Panc1 (cell line): ENCODE data around the gene STYXL1. TPM values are rescaled to one million over a fixed set of nuclear protein-coding genes. Genes with fewer than 3 reads are reported as not detected.

Experiments
- ATAC-seq: fragments of 200-7000 bp; cut with Tn5 transposase; 2 replicates; pipeline ENCODE4 v1.9.1; 2020; ENCODE audit warnings: mild to moderate bottlenecking, moderate library complexity
- BruUV-seq: library from RNA; stranded (reverse); fragments of 400-500 nt; replicated peaks from 2 replicates; lab custom pipeline; 2021; lab: Mats Ljungman, UMichigan
- CTCF ChIA-PET: fragments of 300-600 bp; sonication (Branson Sonifier 250); formaldehyde crosslinking; loops from one replicate; lab custom pipeline; 2022; ENCODE audit warnings: antibody characterized with exemption; lab: Charles Lee
- POLR2A ChIA-PET: fragments of 300-600 bp; sonication (Branson Sonifier 250); formaldehyde crosslinking; loops from one replicate; lab custom pipeline; 2022; ENCODE audit warnings: antibody characterized with exemption; lab: Charles Lee
- DNase-seq: peaks from one replicate; pipeline ENCODE4 v3.0.0-alpha.2; 2010; ENCODE audit warnings: low read depth, low spot score
- H3K27ac ChIP-seq: 2 replicates; pipeline ENCODE4 v1.5.1; 2011; ENCODE audit warnings: mild to moderate bottlenecking, low read length, inconsistent platforms
- H3K27me3 ChIP-seq: fragments of 200-500 bp; sonication (Bioruptor generic); 2 replicates; pipeline ENCODE4 v1.6.0; 2014; ENCODE audit warnings: low read length, inconsistent platforms; ENCODE audit not compliant: control insufficient read depth, insufficient read depth
- H3K36me3 ChIP-seq: fragments of 200-500 bp; sonication (Bioruptor generic); 2 replicates; pipeline ENCODE4 v1.5.1; 2014; ENCODE audit warnings: inconsistent platforms, mild to moderate bottlenecking, low read length, moderate library complexity; ENCODE audit not compliant: control insufficient read depth, insufficient read depth
- H3K4me1 ChIP-seq: 2 replicates; pipeline ENCODE4 v1.5.1; 2011; ENCODE audit warnings: inconsistent platforms, mild to moderate bottlenecking, low read length, moderate library complexity; ENCODE audit not compliant: control insufficient read depth, insufficient read depth
- H3K4me3 ChIP-seq, 2 experiments: 2 replicates each; pipeline ENCODE4 v1.5.1; 2011 to 2012; ENCODE audit warnings: low read depth in 2 of 2, low read length in 2 of 2, mild to moderate bottlenecking in 2 of 2, inconsistent platforms in 1 of 2, moderate library complexity in 1 of 2
- H3K9me3 ChIP-seq: fragments of 200-500 bp; sonication (Bioruptor generic); 2 replicates; pipeline ENCODE4 v1.5.1; 2014; ENCODE audit warnings: low read depth, mild to moderate bottlenecking, inconsistent platforms, low read length, moderate library complexity; ENCODE audit not compliant: control insufficient read depth, insufficient read depth
- CTCF ChIP-seq: fragments of 450-650 bp; IDR thresholded peaks from 2 replicates; pipeline ENCODE4 v1.5.1; 2017; ENCODE audit warnings: mild to moderate bottlenecking
- POLR2AphosphoS5 ChIP-seq: IDR thresholded peaks from 2 replicates; pipeline ENCODE4 v1.6.1; 2012; ENCODE audit warnings: mild to moderate bottlenecking, low read depth, low read length, moderate library complexity
- REST ChIP-seq, 2 experiments: IDR thresholded peaks; 2 replicates each; pipeline ENCODE4 v1.6.1; 2011 to 2012; ENCODE audit warnings: low read depth in 2 of 2, control low read depth in 1 of 2, low read length in 1 of 2, mild to moderate bottlenecking in 1 of 2, moderate library complexity in 1 of 2; ENCODE audit not compliant: insufficient read depth in 1 of 2
- SIN3A ChIP-seq: IDR thresholded peaks from 2 replicates; pipeline ENCODE4 v1.6.1; 2012; ENCODE audit warnings: low read depth, mild to moderate bottlenecking, low read length, moderate library complexity, borderline replicate concordance; ENCODE audit not compliant: insufficient read depth
- TCF7L2 ChIP-seq: IDR thresholded peaks from 2 replicates; pipeline ENCODE4 v1.6.1; 2011; ENCODE audit warnings: mild to moderate bottlenecking, low read depth, low read length, inconsistent platforms
- in situ Hi-C: cut with HindIII; loops from 2 replicates; pipeline ENCODE4 v1.10.0; 2016; ENCODE audit warnings: low sequenced_read_pairs, low pct_unique_long_range_greater_than_20kb
- intact Hi-C: fragments of 100-400 bp; cut with micrococcal nuclease; formaldehyde crosslinking; loops from one replicate; pipeline ENCODE4 v1.10.0; 2022; ENCODE audit not compliant: unreplicated experiment
- total RNA-seq: library from RNA; stranded (reverse); gene quantifications from one replicate; pipeline ENCODE4 v1.2.1, GENCODE V29; 2021; ENCODE audit not compliant: unreplicated experiment

The STYXL1 gene
- total RNA-seq, 1 experiment from 2014 or later: 57.6 TPM

- no peak for DNase-seq
- Histone ChIP-seq H3K4me3 (no peak overlapping the region), H3K36me3 (peaks cover 5% of the 10 kb centered on the region), H3K9me3 (no peaks in the 10 kb centered on the region), H3K4me1 (no peaks in the 10 kb centered on the region), H3K27me3 (no peaks in the 10 kb centered on the region), H3K27ac (no peak overlapping the region)
- intact Hi-C loops: no loop called here
- BruUV-seq: no TSS peak
- in situ Hi-C loops: no loop called here
- no peak for ATAC-seq
- POLR2A ChIA-PET: no interaction called here
- CTCF ChIA-PET: no interaction called here
- TF ChIP-seq TCF7L2: no peak
- TF ChIP-seq POLR2AphosphoS5: no peak
- TF ChIP-seq SIN3A: no peak
- TF ChIP-seq REST (IDR thresholded peaks at IDR 0.05; ENCODE audit: insufficient read depth in 1 of 2, low read depth in 2 of 2, low read length in 1 of 2): no peak
- no peak for TF ChIP-seq CTCF
These were observed 45.7 kb downstream of the STYXL1 start for GRCh38 chr7:76002139-76002538.

- Histone ChIP-seq H3K4me1 (no peaks in the 10 kb centered on the region), H3K36me3 (peaks cover 5% of the 10 kb centered on the region), H3K9me3 (no peaks in the 10 kb centered on the region), H3K27ac (no peak overlapping the region), H3K27me3 (no peaks in the 10 kb centered on the region), H3K4me3 (no peak overlapping the region)
- ATAC-seq (no peak), DNase-seq (no peak)
- ChIA-PET CTCF (no interaction called here), POLR2A (no interaction called here)
- intact Hi-C loops: no loop called here
- in situ Hi-C loops: no loop called here
- no TSS peak for BruUV-seq
- no peak for TF ChIP-seq CTCF
- TF ChIP-seq REST (IDR thresholded peaks at IDR 0.05; ENCODE audit: insufficient read depth in 1 of 2, low read depth in 2 of 2, low read length in 1 of 2): no peak
- no peak for TF ChIP-seq TCF7L2
- no peak for TF ChIP-seq POLR2AphosphoS5
These were observed 47.2 kb downstream of the STYXL1 start for GRCh38 chr7:76000566-76000965.
